Bronchial epithelial cell (primary cell): ENCODE results near the gene APAF1. TPM values are rescaled to one million over a fixed set of nuclear protein-coding genes. Genes with fewer than 3 reads are reported as not detected.
A peak's percentile ranks its signal among the peaks of the same experiment; 100 is the strongest.

ENCODE experiments used
- DNase-seq: peaks from one replicate; pipeline ENCODE4 v3.0.0-alpha.2; 2010; ENCODE audit warnings: low read depth
- FAIRE-seq: peaks from 2 replicates; lab custom pipeline; 2011; peaks lifted over from hg19 to GRCh38; lab: Jason Lieb, UNC
- H3K27me3 ChIP-seq: 2 replicates; pipeline ENCODE4 v1.5.1; 2011; ENCODE audit warnings: low read length; ENCODE audit not compliant: control insufficient read depth, insufficient read depth
- H3K36me3 ChIP-seq: 2 replicates; pipeline ENCODE4 v1.5.1; 2011; ENCODE audit warnings: low read length; ENCODE audit not compliant: control insufficient read depth, insufficient read depth
- H3K4me3 ChIP-seq: 2 replicates; pipeline ENCODE4 v1.5.1; 2011; ENCODE audit warnings: mild to moderate bottlenecking, low read depth, low read length, control low read depth
- CTCF ChIP-seq: IDR thresholded peaks from 2 replicates; pipeline ENCODE4 v1.5.1; 2011; ENCODE audit warnings: mild to moderate bottlenecking, moderate library complexity, low read length, control low read depth, inconsistent platforms; ENCODE audit not compliant: insufficient read depth, severe bottlenecking
- total RNA-seq: library from RNA; depleted of rRNA; stranded (reverse); fragments of >200 nt; gene quantifications from 2 replicates; pipeline ENCODE4 v1.2.1, GENCODE V29; 2014

The APAF1 gene
- total RNA-seq, 1 donor from 2014 or later = 12.4 TPM

- DNase-seq = peak; percentile 60
- no peak overlapping the region for H3K4me3 ChIP-seq
- H3K27me3 ChIP-seq = no peaks in the 10 kb centered on the region
- TF ChIP-seq CTCF = no peak
- H3K36me3 ChIP-seq = peaks cover 7% of the 10 kb centered on the region
- no peak for FAIRE-seq
These were observed 11.4 kb downstream of the APAF1 start for GRCh38 chr12:98656289-98657101.

GRCh38 chr12:98660521-98660920, 15.4 kb downstream of the APAF1 start:
- Histone ChIP-seq H3K36me3 (peaks cover 10% of the 10 kb centered on the region), H3K27me3 (no peaks in the 10 kb centered on the region), H3K4me3 (no peak overlapping the region)
- no peak for TF ChIP-seq CTCF
- DNase-seq = no peak
- FAIRE-seq = no peak

- Histone ChIP-seq H3K27me3 (no peaks in the 10 kb centered on the region), H3K36me3 (no peaks in the 10 kb centered on the region), H3K4me3 (no peak overlapping the region)
- no peak for FAIRE-seq
- no peak for DNase-seq
- TF ChIP-seq CTCF = no peak
These were observed 24.7 kb downstream of the APAF1 start for GRCh38 chr12:98669751-98670150.

DNA sequence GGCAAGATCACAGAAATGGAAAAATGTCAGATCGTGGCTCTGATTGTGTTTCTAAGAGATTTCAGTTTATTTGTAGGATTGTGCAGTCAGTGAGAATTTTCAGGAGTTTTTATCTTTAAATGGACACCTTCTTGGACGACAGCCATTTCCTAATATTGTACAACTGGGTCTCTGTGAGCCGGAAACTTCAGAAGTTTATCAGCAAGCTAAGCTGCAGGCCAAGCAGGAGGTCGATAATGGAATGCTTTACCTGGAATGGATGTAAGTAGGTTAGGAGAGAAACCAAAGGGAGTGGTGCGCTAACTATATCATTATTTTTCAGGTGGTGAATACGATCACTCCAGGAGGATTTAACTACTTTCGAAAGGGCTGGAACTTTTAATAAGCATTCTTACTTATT, 26.4 kb downstream of the APAF1 start:
- Histone ChIP-seq H3K4me3 (no peak overlapping the region), H3K36me3 (no peaks in the 10 kb centered on the region), H3K27me3 (no peaks in the 10 kb centered on the region)
- TF ChIP-seq CTCF = no peak
- DNase-seq = no peak
- FAIRE-seq = no peak

- H3K36me3 ChIP-seq = peaks cover 10% of the 10 kb centered on the region
- TF ChIP-seq CTCF = no peak
- no peak for FAIRE-seq
These were observed 29.8 kb downstream of the APAF1 start for GRCh38 chr12:98674841-98675240.

More at GRCh38 chr12:98674841-98675240, 29.8 kb downstream of the APAF1 start:
- no peaks in the 10 kb centered on the region for H3K27me3 ChIP-seq
- H3K4me3 ChIP-seq = no peak overlapping the region
- no peak for DNase-seq
